ENCODE measurements around the gene TUBGCP2. TPM values are rescaled to one million over a fixed set of nuclear protein-coding genes. Genes with fewer than 3 reads are reported as not detected.
A peak's percentile ranks its signal among the peaks of the same experiment; 100 is the strongest.

TUBGCP2 gene
- total and polyA plus RNA-seq, 9 of the 15 experiments (the other 6 are each of a cell fraction or from before 2014, with no cell fraction given): 4.3 to 56.6 (median 28.4) TPM

GRCh38 chr10:133245439-133246235, 63.0 kb downstream of the TUBGCP2 start (continued):
- TF ChIP-seq CREB3L1 (IDR thresholded peaks at IDR 0.05; ENCODE audit: borderline replicate concordance, low read depth) (no peak), PHB (CRISPR knock-in tag; IDR thresholded peaks at IDR 0.05) (no peak), POLR2A (conservative IDR thresholded peaks at IDR 0.05) (peak; percentile 54; the same call in 1 of the 2 replicates), PHTF2 (CRISPR knock-in tag; IDR thresholded peaks at IDR 0.05) (no peak), RBM39 (optimal IDR thresholded peaks at IDR 0.05; ENCODE audit: low read depth, low read length) (no peak), YBX1 (IDR thresholded peaks at IDR 0.05) (no peak), TAL1 (IDR thresholded peaks at IDR 0.05) (peak; percentile 70), FOXM1 (IDR thresholded peaks at IDR 0.05; ENCODE audit: low read depth) (peak; percentile 48; the same call in 1 of the 2 replicates), FOXM1 (CRISPR knock-in tag; IDR thresholded peaks at IDR 0.05; ENCODE audit: low read depth) (no peak), ZNF311 (CRISPR knock-in tag; IDR thresholded peaks at IDR 0.05) (no peak), ARID1B (IDR thresholded peaks at IDR 0.05) (peak; percentile 90), FOXK2 (conservative IDR thresholded peaks at IDR 0.05 in 1 of 2, IDR thresholded peaks at IDR 0.05 in 1 of 2; ENCODE audit: low read depth in 2 of 2) (no peak), NFXL1 (CRISPR knock-in tag; IDR thresholded peaks at IDR 0.05) (no peak), PHF21A (IDR thresholded peaks at IDR 0.05; ENCODE audit: borderline replicate concordance, low read depth) (no peak), POLR2G (IDR thresholded peaks at IDR 0.05; ENCODE audit: low read depth, low read length) (peak; percentile 63), ZBTB33 (CRISPR knock-in tag; IDR thresholded peaks at IDR 0.05) (peak; percentile 68), SRSF7 (optimal IDR thresholded peaks at IDR 0.05; ENCODE audit: low read depth, low read length) (no peak), PCBP1 (IDR thresholded peaks at IDR 0.05; ENCODE audit: low read depth, low read length, poor library complexity, severe bottlenecking) (no peak), IRF1 (CRISPR knock-in tag; IDR thresholded peaks at IDR 0.05; ENCODE audit: borderline replicate concordance) (no peak), ZNF75A (CRISPR knock-in tag; IDR thresholded peaks at IDR 0.05) (no peak), ZMIZ1 (IDR thresholded peaks at IDR 0.05; ENCODE audit: low read depth in 2 of 2, low read length in 2 of 2) (no peak; a peak in 1 of 4 replicates)
